IMR-90 (cell line): Measurements from ENCODE around the gene SLC22A12. TPM values are rescaled to one million over a fixed set of nuclear protein-coding genes. Genes with fewer than 3 reads are reported as not detected.

Experiments
- ATAC-seq: fragments of 200-7000 bp; cut with Tn5 transposase; 2 replicates; pipeline ENCODE4 v1.9.1; 2020; ENCODE audit warnings: low read depth, mild to moderate bottlenecking, moderate library complexity
- BruUV-seq: library from RNA; stranded (reverse); fragments of 400-500 nt; replicated peaks from 2 replicates; lab custom pipeline; 2021; lab: Mats Ljungman, UMichigan
- CTCF ChIA-PET: fragments of 300-600 bp; formaldehyde crosslinking; extraction: SDS; loops from one replicate; lab custom pipeline; 2021; ENCODE audit warnings: antibody characterized with exemption; lab: Yijun Ruan, JAX
- POLR2A ChIA-PET: fragments of 300-600 bp; sonication (Branson Sonifier 250); formaldehyde crosslinking; loops from one replicate; lab custom pipeline; 2022; ENCODE audit warnings: antibody characterized with exemption; ENCODE audit not compliant: unreplicated experiment; lab: Charles Lee
- DNase-seq: peaks from one replicate; pipeline ENCODE4 v3.0.0; 2013
- H2AFZ ChIP-seq: replicated peaks from 2 replicates; pipeline ENCODE3; 2013; ENCODE audit warnings: low read length, mild to moderate bottlenecking; ENCODE audit not compliant: poor library complexity
- H2AK5ac ChIP-seq: 2 replicates; pipeline ENCODE4 v1.6.1; 2013; ENCODE audit warnings: low read depth, low read length, inconsistent platforms
- H2AK9ac ChIP-seq: replicated peaks from 2 replicates; pipeline ENCODE3; 2013; ENCODE audit warnings: mild to moderate bottlenecking, low read depth, low read length, moderate library complexity; ENCODE audit not compliant: poor library complexity
- H2BK120ac ChIP-seq: 2 replicates; pipeline ENCODE4 v1.6.1; 2013; ENCODE audit warnings: low read depth, low read length, inconsistent platforms
- H2BK15ac ChIP-seq: 3 replicates; pipeline ENCODE4 v1.6.1; 2013; ENCODE audit warnings: low read depth, low read length, inconsistent platforms
- H2BK20ac ChIP-seq: 2 replicates; pipeline ENCODE4 v1.6.1; 2013; ENCODE audit warnings: low read depth, mild to moderate bottlenecking, inconsistent platforms, low read length, moderate library complexity
- H2BK5ac ChIP-seq: 2 replicates; pipeline ENCODE4 v1.6.1; 2013; ENCODE audit warnings: mild to moderate bottlenecking, low read depth, low read length, inconsistent platforms; ENCODE audit not compliant: poor library complexity, severe bottlenecking
- H3K14ac ChIP-seq: replicated peaks from 2 replicates; pipeline ENCODE4 v1.6.1; 2013; ENCODE audit warnings: low read depth, low read length, inconsistent platforms
- H3K18ac ChIP-seq: 2 replicates; pipeline ENCODE4 v1.6.1; 2013; ENCODE audit warnings: low read depth, low read length, control low read depth
- H3K23ac ChIP-seq: 2 replicates; pipeline ENCODE4 v1.6.1; 2013; ENCODE audit warnings: low read depth, low read length, inconsistent platforms
- H3K27ac ChIP-seq: 2 replicates; pipeline ENCODE4 v1.5.1; 2013; ENCODE audit warnings: mild to moderate bottlenecking, control low read depth, low read length; ENCODE audit not compliant: insufficient read depth
- H3K27me3 ChIP-seq: 2 replicates; pipeline ENCODE4 v1.6.1; 2013; ENCODE audit warnings: low read length; ENCODE audit not compliant: control insufficient read depth, insufficient read depth
- H3K36me3 ChIP-seq: 2 replicates; pipeline ENCODE4 v1.6.1; 2013; ENCODE audit warnings: low read length, mixed read lengths; ENCODE audit not compliant: control insufficient read depth, insufficient read depth
- H3K4ac ChIP-seq: 2 replicates; pipeline ENCODE4 v1.6.1; 2013; ENCODE audit warnings: low read depth, low read length, inconsistent platforms
- H3K4me1 ChIP-seq: 2 replicates; pipeline ENCODE4 v1.6.1; 2013; ENCODE audit warnings: low read length, mixed read lengths; ENCODE audit not compliant: control insufficient read depth, insufficient read depth
- H3K4me2 ChIP-seq: 2 replicates; pipeline ENCODE4 v1.6.1; 2013; ENCODE audit warnings: low read depth, mild to moderate bottlenecking, control low read depth, low read length, moderate library complexity
- H3K4me3 ChIP-seq: 2 replicates; pipeline ENCODE4 v1.5.1; 2013; ENCODE audit warnings: low read depth, mild to moderate bottlenecking, control low read depth, low read length, moderate library complexity; ENCODE audit not compliant: insufficient read depth
- H3K56ac ChIP-seq: 2 replicates; pipeline ENCODE4 v1.6.1; 2013; ENCODE audit warnings: low read length, inconsistent platforms; ENCODE audit not compliant: insufficient read depth; ENCODE audit errors: extremely low read depth
- H3K79me1 ChIP-seq, 2 experiments: 2 replicates each; pipeline ENCODE4 v1.6.1; 2013; ENCODE audit warnings: low read length in 2 of 2, inconsistent platforms in 1 of 2, low read depth in 1 of 2
- H3K9ac ChIP-seq: 2 replicates; pipeline ENCODE4 v1.6.1; 2013; ENCODE audit warnings: low read depth, low read length, control low read depth
- H3K9me1 ChIP-seq: 2 replicates; pipeline ENCODE4 v1.6.1; 2013; ENCODE audit warnings: low read length, inconsistent platforms; ENCODE audit not compliant: insufficient read depth
- H3K9me3 ChIP-seq: 2 replicates; pipeline ENCODE4 v1.6.1; 2013; ENCODE audit warnings: low read length; ENCODE audit not compliant: control insufficient read depth, insufficient read depth
- H4K20me1 ChIP-seq: 2 replicates; pipeline ENCODE4 v1.6.1; 2013; ENCODE audit warnings: low read length, inconsistent platforms; ENCODE audit not compliant: insufficient read depth
- H4K5ac ChIP-seq: 2 replicates; pipeline ENCODE4 v1.6.1; 2013; ENCODE audit warnings: mild to moderate bottlenecking, low read depth, low read length, control low read depth
- H4K8ac ChIP-seq, 2 experiments: 2 replicates each; pipeline ENCODE4 v1.6.1; 2013; ENCODE audit warnings: low read depth in 2 of 2, low read length in 2 of 2, control low read depth in 1 of 2, inconsistent platforms in 1 of 2
- H4K91ac ChIP-seq: 2 replicates; pipeline ENCODE4 v1.6.1; 2013; ENCODE audit warnings: low read depth, low read length, inconsistent platforms; ENCODE audit not compliant: insufficient read depth
- BHLHE40 ChIP-seq: fragments of 150-350 bp; IDR thresholded peaks from 2 replicates; pipeline ENCODE4 v1.6.1; 2016; ENCODE audit warnings: mild to moderate bottlenecking, low read depth, low read length
- CEBPB ChIP-seq: IDR thresholded peaks from 2 replicates; pipeline ENCODE4 v1.6.1; 2012; ENCODE audit warnings: low read depth, low read length, improper control_type of control experiment
- CHD1 ChIP-seq: IDR thresholded peaks from 2 replicates; pipeline ENCODE4 v1.6.1; 2012; ENCODE audit warnings: low read depth, low read length, improper control_type of control experiment
- ELK1 ChIP-seq: fragments of 150-350 bp; IDR thresholded peaks from 2 replicates; pipeline ENCODE4 v1.6.1; 2016; ENCODE audit warnings: low read depth, mild to moderate bottlenecking, low read length, moderate library complexity, borderline replicate concordance
- FOS ChIP-seq: fragments of 150-350 bp; IDR thresholded peaks from 2 replicates; pipeline ENCODE4 v1.6.1; 2016; ENCODE audit warnings: low read depth, low read length
- MAFK ChIP-seq: IDR thresholded peaks from 2 replicates; pipeline ENCODE4 v1.6.1; 2012; ENCODE audit warnings: low read depth, low read length, improper control_type of control experiment
- MAZ ChIP-seq: IDR thresholded peaks from 2 replicates; pipeline ENCODE4 v1.6.1; 2012; ENCODE audit warnings: low read depth, mild to moderate bottlenecking, low read length, improper control_type of control experiment, moderate library complexity, borderline replicate concordance
- MXI1 ChIP-seq: IDR thresholded peaks from 2 replicates; pipeline ENCODE4 v1.6.1; 2012; ENCODE audit warnings: low read depth, mild to moderate bottlenecking, low read length, moderate library complexity, borderline replicate concordance
- NFE2L2 ChIP-seq: fragments of 150-350 bp; IDR thresholded peaks from 2 replicates; pipeline ENCODE4 v1.6.1; 2016; ENCODE audit warnings: low read depth, mild to moderate bottlenecking, low read length
- POLR2A ChIP-seq: IDR thresholded peaks from 2 replicates; pipeline ENCODE4 v1.6.1; 2012; ENCODE audit warnings: mild to moderate bottlenecking, low read depth, low read length
- RCOR1 ChIP-seq: IDR thresholded peaks from 2 replicates; pipeline ENCODE4 v1.6.1; 2012; ENCODE audit warnings: mild to moderate bottlenecking, low read length, improper control_type of control experiment; ENCODE audit not compliant: insufficient replicate concordance
- RFX5 ChIP-seq: IDR thresholded peaks from 2 replicates; pipeline ENCODE4 v1.8.0; 2012; ENCODE audit warnings: low read depth, mild to moderate bottlenecking, low read length, moderate library complexity
- SMC3 ChIP-seq: fragments of 150-350 bp; IDR thresholded peaks from 2 replicates; pipeline ENCODE4 v1.6.1; 2016; ENCODE audit warnings: low read depth, mild to moderate bottlenecking, antibody characterized with exemption, low read length, moderate library complexity
- USF2 ChIP-seq: fragments of 150-350 bp; IDR thresholded peaks from 2 replicates; pipeline ENCODE4 v1.6.1; 2017; ENCODE audit warnings: mild to moderate bottlenecking, antibody characterized with exemption, low read length, low read depth
- WGBS, 2 experiments: methylation state at CpG; one replicate each; pipeline versions ENCODE4 v1.1.5 to v1.1.7; 2013; ENCODE audit warnings: missing lambda C conversion rate in 2 of 2; ENCODE audit not compliant: insufficient read length in 1 of 2; ENCODE audit errors: extremely low coverage in 2 of 2; 5-methylcytosine and 5-hydroxymethylcytosine counted together
- dilution Hi-C: fragments of 300-500 bp; cut with HindIII; formaldehyde crosslinking; loops from one replicate; pipeline ENCODE4 v1.14.3; 2018; ENCODE audit warnings: low sequenced_read_pairs; ENCODE audit not compliant: unreplicated experiment
- in situ Hi-C: fragments of 300-500 bp; cut with MboI; formaldehyde crosslinking; loops from 3 replicates; pipeline ENCODE4 v1.14.3; 2019; ENCODE audit warnings: low sequenced_read_pairs, inconsistent platforms, mixed read lengths
- intact Hi-C: fragments of 100-400 bp; cut with micrococcal nuclease; formaldehyde crosslinking; loops from 2 replicates; pipeline ENCODE4 v1.10.0; 2022
- polyA plus RNA-seq, 3 experiments: library from polyadenylated mRNA; depleted of rRNA; stranded (reverse); fragments of >200 nt; gene quantifications; 2 replicates each; pipeline ENCODE4 v1.2.3, GENCODE V29; 2012; ENCODE audit warnings: low replicate concordance in 1 of 3
- total RNA-seq: library from RNA; depleted of rRNA; stranded (reverse); fragments of >200 nt; gene quantifications from 2 replicates; pipeline ENCODE4 v1.2.3, GENCODE V29; 2012

The SLC22A12 gene
- total and polyA plus RNA-seq, 2 of the 4 experiments (the other 2 are of a cell fraction): not detected

GRCh38 chr11:64602466-64603070, 11.5 kb downstream of the SLC22A12 start:
- Histone ChIP-seq H3K4me1 (no peaks in the 10 kb centered on the region), H2AFZ (no peak overlapping the region), H4K91ac (no peak overlapping the region), H4K5ac (no peak overlapping the region), H3K23ac (no peak overlapping the region), H3K9me3 (no peaks in the 10 kb centered on the region), H2BK120ac (no peak overlapping the region), H3K36me3 (no peaks in the 10 kb centered on the region), H3K4me3 (no peak overlapping the region), H3K14ac (no peak overlapping the region), H3K79me1 (no peaks in the 10 kb centered on the region), H3K4me2 (no peak overlapping the region), H3K18ac (no peak overlapping the region), H3K56ac (no peak overlapping the region), H2BK20ac (no peak overlapping the region), H3K9me1 (no peaks in the 10 kb centered on the region), H2BK5ac (no peak overlapping the region), H3K9ac (no peak overlapping the region), H4K20me1 (no peaks in the 10 kb centered on the region), H3K27me3 (peaks cover 39% of the 10 kb centered on the region), H3K27ac (no peak overlapping the region), H4K8ac (no peak overlapping the region), H2AK5ac (no peak overlapping the region), H3K4ac (no peak overlapping the region), H2BK15ac (no peak overlapping the region), H2AK9ac (no peak overlapping the region)
- POLR2A ChIA-PET: no interaction called here
- ATAC-seq (no peak), DNase-seq (no peak)
- TF ChIP-seq POLR2A (no peak), USF2 (no peak), FOS (no peak), RCOR1 (no peak), NFE2L2 (no peak), CHD1 (no peak), ELK1 (no peak), MAZ (no peak), BHLHE40 (no peak), MAFK (no peak), RFX5 (no peak), SMC3 (no peak), CEBPB (no peak), MXI1 (no peak)
- dilution Hi-C loops (no loop called here), in situ Hi-C loops (no loop called here), intact Hi-C loops (no loop called here)
- WGBS, 2 experiments: 89% methylated on average over 3 of the region's 10 CpGs; no CpG with 5 or more reads in 1 of the 2 experiments
- BruUV-seq: no TSS peak
- CTCF ChIA-PET: no interaction called here
